KMS-11 (cell line): Measurements from ENCODE around the gene AUTS2.

Source experiments
- H2AFZ ChIP-seq: fragments of 200-600 bp; sonication (generic); 2 replicates; pipeline ENCODE4 v1.6.1; 2016; ENCODE audit warnings: antibody characterized with exemption, mixed run types, low read depth
- H3K27ac ChIP-seq: fragments of 200-600 bp; sonication (generic); 2 replicates; pipeline ENCODE4 v1.6.1; 2016; ENCODE audit warnings: mild to moderate bottlenecking, mixed run types
- H3K27me3 ChIP-seq: fragments of 200-600 bp; sonication (generic); 2 replicates; pipeline ENCODE4 v1.6.1; 2017; ENCODE audit warnings: mild to moderate bottlenecking, low read depth, mixed run types, moderate library complexity; ENCODE audit not compliant: insufficient read depth
- H3K36me3 ChIP-seq: fragments of 200-600 bp; sonication (generic); 2 replicates; pipeline ENCODE4 v1.6.1; 2017; ENCODE audit warnings: mild to moderate bottlenecking, mixed run types; ENCODE audit not compliant: insufficient read depth
- H3K4me1 ChIP-seq: fragments of 200-600 bp; sonication (generic); 2 replicates; pipeline ENCODE4 v1.6.1; 2016; ENCODE audit warnings: mild to moderate bottlenecking, low read depth, mixed run types; ENCODE audit not compliant: poor library complexity, severe bottlenecking
- H3K4me2 ChIP-seq: fragments of 200-600 bp; sonication (generic); 2 replicates; pipeline ENCODE4 v1.7.0; 2016; ENCODE audit warnings: mild to moderate bottlenecking, mixed run types
- H3K4me3 ChIP-seq: fragments of 200-600 bp; sonication (generic); IDR thresholded peaks from 2 replicates; pipeline ENCODE4 v1.6.1; 2017; ENCODE audit warnings: low read depth, low read length, mixed read lengths; ENCODE audit not compliant: insufficient read depth
- H3K79me2 ChIP-seq: fragments of 200-600 bp; sonication (generic); 2 replicates; pipeline ENCODE4 v1.6.1; 2016; ENCODE audit warnings: low read depth, mixed run types; ENCODE audit not compliant: insufficient read depth
- H3K9ac ChIP-seq: fragments of 200-600 bp; sonication (generic); 2 replicates; pipeline ENCODE4 v1.6.1; 2016; ENCODE audit warnings: mild to moderate bottlenecking, mixed run types
- H4K20me1 ChIP-seq: fragments of 200-600 bp; sonication (generic); 2 replicates; pipeline ENCODE4 v1.6.1; 2016; ENCODE audit warnings: mild to moderate bottlenecking, mixed run types; ENCODE audit not compliant: insufficient read depth
- TF ChIP-seq, protein P1 (sequence below): fragments of 200-600 bp; sonication (generic); conservative IDR thresholded peaks from 2 replicates; pipeline ENCODE4 v1.6.1; 2017; ENCODE audit warnings: low read depth, mild to moderate bottlenecking, antibody characterized with exemption, low read length, moderate library complexity, mixed read lengths

Gene AUTS2

GRCh38 chr7:69605070-69605469 lies 6.8 kb downstream of the AUTS2 start:
- no peaks in the 10 kb centered on the region for H3K27me3 ChIP-seq
- H4K20me1 ChIP-seq, result no peaks in the 10 kb centered on the region

GRCh38 chr7:69605546-69605945 lies 7.3 kb downstream of the AUTS2 start:
- TF ChIP-seq, protein P1, sequence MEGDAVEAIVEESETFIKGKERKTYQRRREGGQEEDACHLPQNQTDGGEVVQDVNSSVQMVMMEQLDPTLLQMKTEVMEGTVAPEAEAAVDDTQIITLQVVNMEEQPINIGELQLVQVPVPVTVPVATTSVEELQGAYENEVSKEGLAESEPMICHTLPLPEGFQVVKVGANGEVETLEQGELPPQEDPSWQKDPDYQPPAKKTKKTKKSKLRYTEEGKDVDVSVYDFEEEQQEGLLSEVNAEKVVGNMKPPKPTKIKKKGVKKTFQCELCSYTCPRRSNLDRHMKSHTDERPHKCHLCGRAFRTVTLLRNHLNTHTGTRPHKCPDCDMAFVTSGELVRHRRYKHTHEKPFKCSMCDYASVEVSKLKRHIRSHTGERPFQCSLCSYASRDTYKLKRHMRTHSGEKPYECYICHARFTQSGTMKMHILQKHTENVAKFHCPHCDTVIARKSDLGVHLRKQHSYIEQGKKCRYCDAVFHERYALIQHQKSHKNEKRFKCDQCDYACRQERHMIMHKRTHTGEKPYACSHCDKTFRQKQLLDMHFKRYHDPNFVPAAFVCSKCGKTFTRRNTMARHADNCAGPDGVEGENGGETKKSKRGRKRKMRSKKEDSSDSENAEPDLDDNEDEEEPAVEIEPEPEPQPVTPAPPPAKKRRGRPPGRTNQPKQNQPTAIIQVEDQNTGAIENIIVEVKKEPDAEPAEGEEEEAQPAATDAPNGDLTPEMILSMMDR, result no peak
- no peaks in the 10 kb centered on the region for H3K27me3 ChIP-seq
- H3K4me3 ChIP-seq, result no peak overlapping the region
- no peaks in the 10 kb centered on the region for H4K20me1 ChIP-seq
- no peaks in the 10 kb centered on the region for H3K36me3 ChIP-seq
- no peak overlapping the region for H3K27ac ChIP-seq
- H3K4me1 ChIP-seq, result peaks cover 38% of the 10 kb centered on the region
- H2AFZ ChIP-seq, result no peak overlapping the region
- H3K9ac ChIP-seq, result no peak overlapping the region
- H3K79me2 ChIP-seq, result no peaks in the 10 kb centered on the region; the same call in 1 of the 2 replicates
- H3K4me2 ChIP-seq, result no peak overlapping the region

More at GRCh38 chr7:69605070-69605469, 6.8 kb downstream of the AUTS2 start:
- no peak overlapping the region for H3K4me3 ChIP-seq
- TF ChIP-seq, protein P1, result no peak
- H3K4me1 ChIP-seq, result peaks cover 41% of the 10 kb centered on the region
- no peaks in the 10 kb centered on the region for H3K36me3 ChIP-seq
- H2AFZ ChIP-seq, result no peak overlapping the region
- no peak overlapping the region for H3K4me2 ChIP-seq
- H3K9ac ChIP-seq, result no peak overlapping the region
- H3K79me2 ChIP-seq, result no peaks in the 10 kb centered on the region; the same call in 1 of the 2 replicates
- no peak overlapping the region for H3K27ac ChIP-seq

- Histone ChIP-seq H3K79me2 (no peaks in the 10 kb centered on the region), H3K27ac (no peak overlapping the region), H3K27me3 (no peaks in the 10 kb centered on the region), H3K36me3 (no peaks in the 10 kb centered on the region), H3K4me1 (peaks cover 15% of the 10 kb centered on the region), H3K4me3 (no peak overlapping the region), H4K20me1 (no peaks in the 10 kb centered on the region), H3K9ac (no peak overlapping the region), H3K4me2 (no peak overlapping the region), H2AFZ (no peak overlapping the region)
- TF ChIP-seq, protein P1, result no peak
These were observed 9.8 kb downstream of the AUTS2 start for GRCh38 chr7:69608049-69608448.

DNA sequence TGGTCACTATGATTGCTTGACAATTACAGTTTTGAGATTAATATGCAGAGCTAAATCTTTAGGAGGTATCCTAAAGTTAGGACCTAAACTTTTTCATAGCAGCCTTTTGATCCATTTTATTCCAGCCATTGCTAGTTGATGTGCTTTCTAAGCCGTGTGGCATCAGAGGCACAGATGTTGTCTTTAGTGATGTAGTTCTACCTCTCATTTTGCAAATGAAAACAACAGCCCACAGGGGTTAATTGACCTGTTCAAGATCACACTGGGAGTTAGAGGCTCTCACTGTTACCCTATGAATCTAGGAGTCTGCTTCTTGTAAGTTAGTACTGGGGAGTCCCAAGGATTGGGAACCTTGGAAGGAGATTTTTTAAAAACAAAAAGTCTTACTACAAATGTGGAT lies 10.6 kb downstream of the AUTS2 start:
- H3K4me3 ChIP-seq, result no peak overlapping the region
- no peak overlapping the region for H3K4me2 ChIP-seq
- TF ChIP-seq, protein P1, result no peak
- no peaks in the 10 kb centered on the region for H3K79me2 ChIP-seq
- no peak overlapping the region for H3K27ac ChIP-seq
- peaks cover 6% of the 10 kb centered on the region for H3K4me1 ChIP-seq
- no peak overlapping the region for H3K9ac ChIP-seq
- H3K36me3 ChIP-seq, result no peaks in the 10 kb centered on the region
- no peaks in the 10 kb centered on the region for H4K20me1 ChIP-seq
- H3K27me3 ChIP-seq, result no peaks in the 10 kb centered on the region
- no peak overlapping the region for H2AFZ ChIP-seq
